SK-MEL-5 (cell line): ENCODE measurements around the gene TBC1D10A. TPM values are rescaled to one million over a fixed set of nuclear protein-coding genes. Genes with fewer than 3 reads are reported as not detected.
A peak's percentile ranks its signal among the peaks of the same experiment; 100 is the strongest.
"Not testable (repeated sequence)": the region's sequence is repeated elsewhere in the genome, so short reads cannot be mapped to it uniquely, and the experiment has no call there.

Experiments
- DNase-seq: peaks from one replicate; pipeline ENCODE4 v3.0.0-alpha.2; 2016; ENCODE audit warnings: low read depth, low spot score
- in situ Hi-C: cut with HindIII; loops from 2 replicates; pipeline ENCODE4 v1.10.0; 2016; ENCODE audit warnings: low sequenced_read_pairs, high pct_unique_total_duplicates, low pct_unique_long_range_greater_than_20kb
- total RNA-seq: library from RNA; depleted of rRNA; stranded (reverse); fragments of >200 nt; shearing (Covaris generic); gene quantifications from 2 replicates; pipeline ENCODE4 v1.2.3, GENCODE V29; 2014

The TBC1D10A gene
- total RNA-seq, 1 experiment from 2014 or later: 38.2 TPM

DNA sequence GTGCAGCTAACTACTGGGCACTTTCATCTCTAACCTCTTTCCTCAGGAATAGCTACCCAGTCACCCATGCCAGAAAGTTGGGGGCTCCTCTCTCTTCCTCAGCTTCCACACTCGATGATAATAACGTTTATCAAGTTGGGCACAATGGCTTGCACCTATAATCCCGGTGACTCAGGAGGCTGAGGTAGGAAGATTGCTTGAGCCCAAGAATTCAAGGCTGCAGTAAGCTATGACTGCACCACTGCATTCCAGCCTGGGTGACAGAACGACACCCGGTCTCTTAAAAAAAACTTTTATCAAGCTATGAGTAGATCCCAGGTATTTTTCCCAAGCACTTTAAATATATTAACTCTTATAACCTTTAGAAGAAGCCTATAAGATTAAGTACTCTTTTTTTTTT, 27.9 kb upstream of the TBC1D10A start:
- no peak for DNase-seq
- in situ Hi-C loops: no loop called here

- in situ Hi-C loops: no loop called here
- no peak for DNase-seq
These were observed 24.5 kb upstream of the TBC1D10A start for GRCh38 chr22:30351226-30351625.

DNA sequence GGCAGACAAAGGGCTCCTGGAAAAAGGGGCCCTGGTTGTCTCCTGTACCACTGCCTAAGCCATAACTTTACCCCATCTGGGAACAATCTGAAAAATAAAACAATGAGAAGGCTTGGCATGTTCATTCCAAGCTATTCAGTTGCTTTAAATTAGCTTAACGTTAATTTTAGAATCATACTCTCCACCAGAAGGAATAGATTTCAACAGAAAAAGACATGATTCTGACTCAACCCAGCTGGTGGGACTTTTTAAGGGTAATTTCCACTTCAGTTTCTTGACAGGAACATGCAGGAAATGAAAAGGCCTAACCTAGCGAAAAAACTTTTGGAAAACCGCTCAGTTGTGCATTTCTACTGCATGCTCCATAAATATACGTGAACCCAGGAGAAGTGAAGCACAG, 22.1 kb upstream of the TBC1D10A start:
- in situ Hi-C loops: no loop called here
- no peak for DNase-seq

- DNase-seq: no peak
- in situ Hi-C loops: no loop called here
These were observed 21.7 kb upstream of the TBC1D10A start for GRCh38 chr22:30348404-30348803.

GRCh38 chr22:30347255-30347892, 20.6 kb upstream of the TBC1D10A start:
- DNase-seq: no peak
- in situ Hi-C loops: no loop called here

DNA sequence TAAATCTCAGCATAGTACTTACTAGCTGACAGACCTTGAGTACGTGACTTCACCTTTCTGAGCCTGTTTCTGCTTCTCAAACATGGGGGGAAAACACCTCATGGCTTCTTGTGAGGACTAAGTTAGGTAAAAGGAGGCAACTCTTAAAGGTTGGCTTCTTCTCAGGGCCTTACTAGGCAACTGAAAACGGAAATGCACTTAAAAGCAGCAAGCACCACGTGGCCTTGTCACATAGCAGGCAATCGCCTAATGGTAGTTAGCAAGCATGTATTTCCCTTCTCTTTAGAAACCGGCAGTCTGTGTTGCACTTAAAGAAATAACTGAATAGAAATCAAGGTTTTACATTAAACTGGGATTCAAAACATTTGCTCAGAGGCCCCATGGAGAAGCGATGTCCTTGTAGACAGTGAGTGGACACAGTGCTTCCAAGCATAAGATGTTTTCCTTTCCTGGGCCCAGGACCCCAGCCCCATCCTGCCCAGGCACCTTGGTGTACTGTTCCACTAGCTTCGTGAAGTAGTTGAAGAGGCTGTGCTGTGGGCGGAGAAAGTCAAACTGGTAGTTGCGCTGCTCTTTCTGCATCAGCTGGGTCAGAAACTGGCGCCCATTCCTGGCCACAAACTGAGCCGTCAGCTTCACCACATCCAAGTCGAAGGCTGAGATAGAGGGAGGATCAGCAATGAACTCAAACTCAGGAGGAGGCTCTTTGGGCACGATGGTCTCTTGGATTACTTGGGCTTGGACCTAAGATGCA, 17.9 kb upstream of the TBC1D10A start:
- in situ Hi-C loops: no loop called here
- DNase-seq: no peak

DNA sequence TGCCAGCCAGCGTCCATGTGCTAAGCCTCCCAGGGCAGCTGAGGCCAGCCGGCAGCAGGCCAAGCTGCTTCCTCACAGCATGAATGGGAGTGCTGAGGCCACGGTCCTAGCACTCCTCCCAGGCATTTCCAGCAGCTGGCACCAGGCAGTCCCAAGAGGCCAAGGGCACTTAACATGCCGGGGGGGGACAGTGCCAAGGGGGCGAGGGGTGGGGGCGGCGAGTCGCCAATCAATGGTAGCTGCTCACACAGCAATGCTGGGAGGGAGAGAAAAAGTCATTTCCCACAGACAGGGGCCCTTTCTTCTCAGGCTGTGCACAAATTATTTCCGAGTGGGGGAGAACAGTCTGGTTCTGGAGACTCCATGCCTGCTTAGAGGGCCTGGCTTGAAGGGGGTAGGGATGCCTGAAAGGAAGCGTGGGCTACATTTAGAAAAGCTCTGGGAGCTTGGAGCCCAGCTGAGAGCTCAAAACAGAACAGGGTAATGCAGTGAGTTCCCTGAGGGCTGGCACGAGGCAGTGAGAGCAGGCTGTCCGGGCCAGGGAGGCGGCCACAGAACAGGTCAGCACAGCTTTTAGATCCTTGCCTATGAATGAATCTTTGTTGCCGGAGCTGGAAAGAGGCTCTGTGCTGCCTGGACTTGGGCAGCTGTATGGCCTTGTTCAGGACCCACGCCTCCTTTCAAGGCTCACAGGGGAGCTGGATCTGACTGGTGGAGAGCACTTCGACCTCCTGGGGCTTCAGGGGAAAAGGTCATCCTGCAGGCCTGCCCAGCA, 14.4 kb upstream of the TBC1D10A start:
- in situ Hi-C loops: no loop called here

GRCh38 chr22:30338802-30339201, 12.1 kb upstream of the TBC1D10A start:
- in situ Hi-C loops: no loop called here

More for the DNA sequence above, 14.4 kb upstream of the TBC1D10A start:
- peak; percentile 99 for DNase-seq

GRCh38 chr22:30338341-30338740, 11.6 kb upstream of the TBC1D10A start:
- DNase-seq, in situ Hi-C loops: not testable (repeated sequence)

More at GRCh38 chr22:30338802-30339201, 12.1 kb upstream of the TBC1D10A start:
- no peak for DNase-seq

DNA sequence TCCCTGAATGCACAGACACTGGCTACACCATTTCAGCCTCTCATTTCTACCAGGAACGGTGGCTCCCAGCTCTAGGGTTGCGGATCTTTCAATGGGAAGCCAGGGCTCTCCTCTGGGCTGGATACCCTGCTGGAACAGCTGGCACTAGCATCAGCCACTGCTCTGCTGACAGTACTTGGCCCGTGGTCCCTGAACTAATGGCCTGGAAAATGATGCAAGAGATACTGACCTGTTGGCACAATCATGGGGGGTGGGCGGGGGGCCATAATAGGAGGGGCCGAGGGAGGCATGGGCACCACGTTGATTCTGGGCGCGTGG, 10.7 kb upstream of the TBC1D10A start:
- in situ Hi-C loops: no loop called here
- DNase-seq: no peak

DNA sequence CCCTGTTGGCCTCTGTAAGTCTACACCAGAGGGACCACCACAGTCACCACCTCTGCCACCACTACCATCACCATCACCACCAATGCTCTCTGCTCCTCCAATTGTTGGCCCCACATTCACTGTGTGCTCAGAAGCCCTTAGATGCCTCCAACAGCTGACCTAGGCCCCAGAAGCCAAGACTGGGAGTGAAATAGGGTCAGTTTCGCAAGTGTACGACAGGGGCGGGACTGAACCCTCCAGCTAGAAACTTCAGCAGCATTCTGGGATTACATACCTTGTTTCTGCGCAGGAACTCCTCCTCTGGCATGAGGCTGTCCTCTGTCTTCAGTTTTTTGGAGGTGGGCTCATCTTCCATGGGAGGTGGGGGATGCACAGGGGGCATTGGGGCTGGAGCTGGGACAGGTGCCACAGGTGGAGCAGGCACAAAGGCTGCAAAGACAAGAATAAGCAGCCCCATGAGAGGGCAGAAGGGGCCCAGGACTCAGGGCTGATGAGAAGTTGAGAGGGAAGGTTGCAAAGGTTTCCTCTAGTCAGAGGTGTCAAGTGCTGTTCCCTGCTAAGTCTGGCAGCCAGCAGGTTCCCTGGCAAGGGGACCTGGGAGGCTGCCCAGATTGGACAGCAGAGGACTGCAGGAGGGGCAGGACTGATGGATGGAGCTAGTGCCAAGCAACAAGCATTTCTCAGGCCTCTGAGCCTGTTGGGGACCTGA, 10.2 kb upstream of the TBC1D10A start:
- no peak for DNase-seq
- in situ Hi-C loops: no loop called here

DNA sequence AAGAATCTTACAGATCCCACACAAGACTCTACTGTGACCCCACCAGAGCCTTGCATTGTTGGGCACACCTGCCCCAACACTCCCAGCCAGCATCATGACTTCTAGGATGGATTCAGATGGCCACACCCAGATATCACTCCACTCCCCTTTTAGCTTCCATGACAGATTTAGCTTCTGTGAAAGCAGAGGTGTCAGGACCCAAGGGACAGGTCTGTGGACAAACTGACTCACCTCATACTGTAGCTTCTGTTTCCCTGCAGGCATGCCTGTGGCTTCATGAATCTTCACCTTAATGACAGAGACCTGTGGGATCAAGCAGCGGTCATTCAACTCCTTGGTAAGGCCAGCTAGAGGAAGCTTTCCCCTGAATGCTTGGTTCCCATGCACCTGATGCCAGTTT, 8.5 kb upstream of the TBC1D10A start:
- DNase-seq: no peak
- in situ Hi-C loops: no loop called here

- no peak for DNase-seq
- in situ Hi-C loops: no loop called here
These were observed 7.9 kb upstream of the TBC1D10A start for GRCh38 chr22:30334646-30335045.

DNA sequence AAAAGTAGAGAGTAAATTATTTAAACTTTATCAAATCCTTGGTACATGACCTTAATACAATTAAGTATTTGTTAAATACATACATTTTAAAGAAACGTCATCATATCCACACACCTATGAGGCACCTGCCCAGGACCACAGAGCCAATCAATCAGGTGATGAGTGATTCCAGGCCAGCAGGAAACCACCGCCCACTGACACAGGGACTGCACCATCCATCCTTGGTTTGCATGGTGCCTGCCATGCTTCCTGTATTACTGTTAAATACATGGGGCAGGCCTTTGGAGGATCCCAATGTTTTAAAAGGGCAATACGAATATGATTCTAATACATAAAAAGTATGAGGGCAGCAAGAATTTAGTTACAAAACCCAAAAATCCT, 7.0 kb upstream of the TBC1D10A start:
- in situ Hi-C loops: no loop called here

GRCh38 chr22:30332994-30333706, 6.4 kb upstream of the TBC1D10A start:
- DNase-seq: peak; percentile 91
- in situ Hi-C loops: no loop called here

More for the DNA sequence above, 7.0 kb upstream of the TBC1D10A start:
- DNase-seq: no peak

GRCh38 chr22:30332551-30332950, 5.8 kb upstream of the TBC1D10A start:
- in situ Hi-C loops: no loop called here
- peak; percentile 99 for DNase-seq

DNA sequence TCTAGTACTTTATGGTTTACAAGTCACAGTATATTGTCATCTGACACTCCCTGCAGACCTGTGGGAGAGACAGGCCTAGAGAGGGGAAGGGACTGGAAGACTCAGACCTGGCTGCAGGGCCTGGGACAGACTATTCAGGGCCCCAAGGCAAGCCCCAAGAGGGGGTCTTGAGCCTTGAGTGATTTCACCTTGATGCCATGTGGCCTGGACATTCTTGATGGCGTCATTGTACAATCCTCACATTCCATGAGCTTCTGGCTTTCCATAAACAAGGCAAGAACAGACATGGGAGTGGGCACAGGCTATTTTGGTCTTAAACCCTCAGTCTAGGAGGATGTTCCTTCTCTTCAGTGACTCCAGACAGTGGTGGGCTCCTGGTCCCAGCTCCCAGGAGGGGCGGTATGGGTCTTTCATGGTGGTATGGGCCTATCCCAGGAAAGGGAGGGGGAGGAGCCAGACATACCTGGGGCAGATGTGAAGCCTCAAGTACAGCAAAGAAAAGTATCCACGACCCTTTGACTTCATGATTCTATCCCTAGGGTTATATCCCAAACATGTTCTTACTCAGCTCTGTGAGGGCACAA, 1.8 kb upstream of the TBC1D10A start:
- no peak for DNase-seq
- in situ Hi-C loops: loop anchor here (10.0 kb wide), 1 partner anchor 96 kb away; the partner anchor contains the start of gene MTFP1
